Cortex of kidney (tissue), 1 donor: ENCODE data around the gene VRK1.

ENCODE experiments used
- DNase-seq: peaks from one replicate; lab custom pipeline; 2025; lab: John Stamatoyannopoulos, UW

Gene VRK1

GRCh38 chr14:96922986-96923385 is 125.8 kb downstream of the VRK1 start:
- DNase-seq, result no peak

DNA sequence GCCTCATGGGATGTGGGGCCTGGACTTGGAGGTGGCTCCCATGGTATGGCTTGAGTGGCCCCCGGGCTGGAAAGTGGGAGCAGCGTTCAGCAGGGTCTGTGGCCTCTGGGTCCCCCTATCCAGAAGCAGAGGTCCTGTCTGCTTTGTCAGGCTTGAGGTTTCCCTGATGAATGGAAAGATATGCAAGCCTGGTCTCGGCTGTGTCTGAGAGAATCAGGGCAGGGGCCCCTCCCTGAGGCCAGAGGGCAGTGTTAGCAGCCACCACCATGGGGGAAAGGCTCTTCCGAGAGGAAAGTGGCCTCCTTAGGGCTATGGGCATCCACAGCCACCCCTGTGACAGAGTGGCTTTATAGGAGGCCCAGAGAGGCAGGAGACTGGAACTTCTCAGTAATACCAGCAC is 128.2 kb downstream of the VRK1 start:
- no peak for DNase-seq

- DNase-seq, result no peak
Measured at GRCh38 chr14:96926001-96926400, 128.8 kb downstream of the VRK1 start.

GRCh38 chr14:96928779-96929380 is 131.7 kb downstream of the VRK1 start:
- no peak for DNase-seq

DNA sequence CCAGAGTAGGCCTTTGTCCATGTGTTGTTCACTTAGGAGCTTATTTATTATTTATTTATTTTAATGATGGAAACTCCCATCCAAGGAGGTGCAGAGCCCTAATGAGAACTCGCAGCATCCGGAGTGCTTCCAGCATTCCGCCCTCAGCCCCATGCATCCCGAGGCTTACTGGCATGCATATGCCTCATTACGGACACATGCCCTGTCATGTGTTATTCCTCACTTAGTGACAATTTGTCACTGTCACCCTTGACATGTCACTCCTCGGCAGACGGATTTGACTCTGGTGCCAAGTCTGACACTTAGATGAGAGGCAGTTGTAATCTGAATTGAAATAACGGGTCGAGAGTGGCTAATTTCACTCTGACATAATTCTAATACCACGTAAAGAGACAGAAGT is 132.8 kb downstream of the VRK1 start:
- no peak for DNase-seq

DNA sequence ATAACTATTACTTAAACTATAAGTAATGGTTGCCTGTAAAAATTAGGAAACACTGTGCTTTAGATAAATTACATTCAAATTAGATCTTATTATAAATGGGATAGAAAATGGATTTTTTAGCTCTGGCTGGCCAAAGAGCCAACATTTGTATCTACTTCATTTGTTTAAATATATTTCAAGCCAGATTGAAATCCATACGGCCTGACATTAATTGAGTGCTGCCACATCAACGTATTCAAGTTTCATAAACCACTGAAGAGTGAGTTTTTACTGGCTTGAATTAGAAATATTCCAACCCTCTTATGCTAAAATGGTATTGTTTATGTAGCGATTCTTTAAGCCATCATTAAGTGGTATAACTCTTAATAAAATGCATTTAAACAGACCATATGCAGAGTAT is 133.3 kb downstream of the VRK1 start:
- no peak for DNase-seq
